Measurements from ENCODE around the gene CTDSPL. TPM values are rescaled to one million over a fixed set of nuclear protein-coding genes. Genes with fewer than 3 reads are reported as not detected.

The CTDSPL gene
- total RNA-seq, 1 experiment from 2014 or later, result 24.6 TPM

DNA sequence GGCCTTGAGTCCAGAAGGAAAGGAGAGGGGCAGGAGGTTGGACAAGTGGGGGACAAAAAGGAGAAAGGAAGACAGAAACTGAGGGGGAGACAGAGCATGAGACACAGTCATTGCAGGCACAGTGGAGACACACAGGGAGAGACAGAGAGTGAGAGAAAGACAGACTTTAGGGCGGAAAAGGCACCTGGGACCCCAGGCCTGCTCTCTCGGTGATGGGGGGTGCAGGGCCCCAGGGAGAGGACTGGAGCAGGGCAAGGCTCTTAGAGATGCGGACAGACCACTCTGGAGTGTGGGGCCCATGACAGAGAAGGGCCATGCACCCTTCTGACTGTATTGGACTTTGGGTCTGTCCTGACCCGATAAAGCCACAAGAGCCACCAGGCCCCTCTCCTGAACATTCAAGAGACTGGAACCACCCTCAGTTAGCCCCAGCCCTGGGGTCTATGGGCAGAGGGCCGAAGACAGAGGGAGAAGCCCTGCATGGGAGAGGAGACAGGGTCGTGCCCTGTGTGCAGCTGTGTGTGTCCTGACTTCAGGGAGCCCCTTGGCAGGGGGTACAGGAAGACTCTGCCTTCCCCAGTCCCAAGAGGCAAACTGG, 155.3 kb downstream of the CTDSPL start:
- no peak for DNase-seq
- Histone ChIP-seq H3K4me3 (no peak overlapping the region), H3K36me3 (no peaks in the 10 kb centered on the region), H3K9me3 (no peaks in the 10 kb centered on the region), H3K27me3 (no peaks in the 10 kb centered on the region)

GRCh38 chr3:38017445-38018295, 156.0 kb downstream of the CTDSPL start:
- DNase-seq, result no peak
- H3K36me3 ChIP-seq, result no peaks in the 10 kb centered on the region
- H3K4me3 ChIP-seq, result no peak overlapping the region
- no peaks in the 10 kb centered on the region for H3K27me3 ChIP-seq
- no peaks in the 10 kb centered on the region for H3K9me3 ChIP-seq

GRCh38 chr3:38018296-38019266, 156.9 kb downstream of the CTDSPL start:
- Histone ChIP-seq H3K27me3 (no peaks in the 10 kb centered on the region), H3K4me3 (no peak overlapping the region), H3K9me3 (no peaks in the 10 kb centered on the region), H3K36me3 (no peaks in the 10 kb centered on the region)
- no peak for DNase-seq

GRCh38 chr3:38019658-38020341, 158.1 kb downstream of the CTDSPL start:
- Histone ChIP-seq H3K36me3 (no peaks in the 10 kb centered on the region), H3K9me3 (no peaks in the 10 kb centered on the region), H3K27me3 (no peaks in the 10 kb centered on the region), H3K4me3 (no peak overlapping the region)
- DNase-seq, result no peak

- H3K4me3 ChIP-seq, result no peak overlapping the region
- no peak for DNase-seq
Observed at GRCh38 chr3:38020342-38020726, 158.7 kb downstream of the CTDSPL start.

DNA sequence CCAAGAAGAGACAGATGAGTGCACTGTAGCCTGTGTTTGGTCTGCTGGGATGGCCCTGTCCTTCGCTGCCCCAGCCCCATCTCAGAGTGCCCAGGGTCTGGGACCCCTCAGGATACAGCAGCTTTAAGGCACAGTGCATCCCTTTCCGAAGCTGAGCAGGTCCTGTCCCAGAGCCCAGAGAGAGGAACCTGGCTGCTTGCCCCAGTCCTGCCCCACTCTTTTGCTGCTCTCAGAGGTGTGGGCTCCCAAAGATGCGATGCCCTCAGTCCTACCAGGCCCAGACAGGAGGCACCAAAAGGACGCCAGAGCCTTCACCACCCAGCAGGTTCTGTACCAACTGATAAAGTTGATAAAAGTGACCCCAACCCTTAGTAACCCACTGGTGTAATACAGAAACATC, 159.5 kb downstream of the CTDSPL start:
- DNase-seq, result no peak
- Histone ChIP-seq H3K4me3 (no peak overlapping the region), H3K9me3 (no peaks in the 10 kb centered on the region), H3K27me3 (no peaks in the 10 kb centered on the region), H3K36me3 (no peaks in the 10 kb centered on the region)

More at GRCh38 chr3:38020342-38020726, 158.7 kb downstream of the CTDSPL start:
- H3K27me3 ChIP-seq, result no peaks in the 10 kb centered on the region
- H3K36me3 ChIP-seq, result no peaks in the 10 kb centered on the region
- no peaks in the 10 kb centered on the region for H3K9me3 ChIP-seq

DNA sequence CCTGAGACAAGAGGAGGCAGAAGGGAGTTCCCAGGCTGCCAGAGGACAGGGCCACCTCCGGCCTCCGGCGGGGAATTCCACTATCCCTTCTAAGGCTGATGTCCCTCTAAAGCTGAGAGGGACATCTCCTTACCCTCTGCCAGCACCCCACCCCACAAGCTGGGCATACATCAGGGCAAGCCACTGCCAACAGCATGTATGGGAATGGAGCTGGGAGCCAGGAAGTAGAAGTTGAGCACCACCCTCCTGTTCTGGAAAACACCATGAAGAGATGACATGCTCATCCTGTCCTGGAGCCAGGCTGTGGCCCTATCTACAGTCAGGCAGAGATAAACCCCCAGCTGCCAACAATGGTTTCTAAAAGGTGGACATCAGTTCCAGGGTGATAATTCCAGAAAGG, 160.6 kb downstream of the CTDSPL start:
- Histone ChIP-seq H3K9me3 (no peaks in the 10 kb centered on the region), H3K36me3 (no peaks in the 10 kb centered on the region), H3K4me3 (no peak overlapping the region), H3K27me3 (no peaks in the 10 kb centered on the region)
- DNase-seq, result no peak

- DNase-seq, result no peak
- no peak overlapping the region for H3K4me3 ChIP-seq
- no peaks in the 10 kb centered on the region for H3K27me3 ChIP-seq
- no peaks in the 10 kb centered on the region for H3K9me3 ChIP-seq
- no peaks in the 10 kb centered on the region for H3K36me3 ChIP-seq
Observed at GRCh38 chr3:38022896-38023709, 161.4 kb downstream of the CTDSPL start.

DNA sequence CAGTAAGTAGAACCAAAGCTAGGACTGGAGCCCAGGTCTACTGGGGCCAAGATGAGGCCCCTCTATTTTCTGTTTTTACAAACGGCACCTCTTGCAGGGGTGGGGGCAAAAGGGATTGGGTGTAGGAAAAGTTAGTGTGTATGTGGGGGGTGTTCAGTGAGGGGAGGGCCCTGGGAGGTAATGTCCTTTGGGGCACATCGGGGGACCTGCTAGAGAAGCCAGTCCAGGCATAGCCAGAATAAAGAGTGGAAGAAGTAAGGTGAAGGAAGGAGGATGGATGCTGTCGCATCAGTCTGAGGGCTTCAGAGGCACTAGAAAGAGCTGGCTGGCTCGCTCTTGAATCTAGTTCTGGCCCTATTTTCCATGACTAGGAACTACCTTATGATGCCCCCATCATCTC, 165.2 kb downstream of the CTDSPL start:
- Histone ChIP-seq H3K27me3 (no peaks in the 10 kb centered on the region), H3K36me3 (no peaks in the 10 kb centered on the region), H3K4me3 (no peak overlapping the region), H3K9me3 (no peaks in the 10 kb centered on the region)
- no peak for DNase-seq

GRCh38 chr3:38027466-38028465, 166.1 kb downstream of the CTDSPL start:
- Histone ChIP-seq H3K9me3 (no peaks in the 10 kb centered on the region), H3K36me3 (no peaks in the 10 kb centered on the region), H3K27me3 (no peaks in the 10 kb centered on the region), H3K4me3 (no peak overlapping the region)
- no peak for DNase-seq

- Histone ChIP-seq H3K36me3 (no peaks in the 10 kb centered on the region), H3K4me3 (no peak overlapping the region), H3K9me3 (no peaks in the 10 kb centered on the region), H3K27me3 (no peaks in the 10 kb centered on the region)
- DNase-seq, result no peak
Observed at GRCh38 chr3:38028621-38029361, 167.1 kb downstream of the CTDSPL start.

- no peak for DNase-seq
Observed at GRCh38 chr3:38029400-38030125, 167.9 kb downstream of the CTDSPL start, which contains the start of gene PLCD1. Gene PLCD1 (minus strand): TSS chr3:38029642. CDS start chr3:38029539, 103 bp downstream.

GRCh38 chr3:38030126-38031021, 168.7 kb downstream of the CTDSPL start:
- no peak for DNase-seq
- Histone ChIP-seq H3K9me3 (no peaks in the 10 kb centered on the region), H3K36me3 (no peaks in the 10 kb centered on the region), H3K4me3 (no peak overlapping the region), H3K27me3 (no peaks in the 10 kb centered on the region)

More at GRCh38 chr3:38029400-38030125, 167.9 kb downstream of the CTDSPL start, which contains the start of gene PLCD1:
- H3K27me3 ChIP-seq, result no peaks in the 10 kb centered on the region
- no peak within 1 kb of the TSS for H3K4me3 ChIP-seq
- H3K9me3 ChIP-seq, result no peaks in the 10 kb centered on the region
- H3K36me3 ChIP-seq, result no peaks in the 10 kb centered on the region
